SK-N-SH (cell line): ENCODE measurements around the gene C4orf50. TPM values are rescaled to one million over a fixed set of nuclear protein-coding genes. Genes with fewer than 3 reads are reported as not detected.

Experiments
- CTCF ChIA-PET: fragments of 300-600, 350-600 bp; formaldehyde crosslinking; extraction: SDS; loops from one replicate; lab custom pipeline; 2021; lab: Yijun Ruan, JAX
- POLR2A ChIA-PET: fragments of 350-600 bp; sonication (Branson Sonifier 250); formaldehyde crosslinking; extraction: SDS; loops from one replicate; lab custom pipeline; 2020; ENCODE audit warnings: antibody characterized with exemption, inconsistent platforms; lab: Yijun Ruan, JAX
- DNase-seq: peaks from one replicate; pipeline ENCODE4 v3.0.0; 2012
- H2AFZ ChIP-seq: fragments of 200-600 bp; sonication (generic); 2 replicates; pipeline ENCODE4 v1.8.1; 2016; ENCODE audit warnings: antibody characterized with exemption, mild to moderate bottlenecking, low read depth
- H3F3A ChIP-seq: fragments of 200-600 bp; sonication (generic); replicated peaks from 2 replicates; pipeline ENCODE3; 2016; ENCODE audit warnings: antibody characterized with exemption, mild to moderate bottlenecking; ENCODE audit not compliant: insufficient read depth
- H3K27ac ChIP-seq, 2 experiments: fragments of 200-500 bp in 1 of 2; fragments of 200-600 bp in 1 of 2; sonication (Bioruptor generic) in 1 of 2; sonication (generic), shearing (Covaris generic) in 1 of 2; 2 replicates each; pipeline versions ENCODE4 v1.5.1 to v1.6.1; 2014 to 2016; ENCODE audit warnings: low read depth in 2 of 2, inconsistent platforms in 1 of 2, low read length in 1 of 2, mild to moderate bottlenecking in 1 of 2, mixed read lengths in 1 of 2
- H3K27me3 ChIP-seq: fragments of 200-600 bp; sonication (generic), shearing (Covaris generic); 2 replicates; pipeline ENCODE4 v1.6.1; 2016; ENCODE audit warnings: mixed run types; ENCODE audit not compliant: insufficient read depth
- H3K36me3 ChIP-seq, 2 experiments: fragments of 200-500 bp in 1 of 2; fragments of 200-600 bp in 1 of 2; sonication (Bioruptor generic) in 1 of 2; sonication (generic) in 1 of 2; replicated peaks in 1 of 2; 2 replicates each; pipeline versions ENCODE3 to v1.5.1; 2014 to 2016; ENCODE audit warnings: low read length in 1 of 2, mild to moderate bottlenecking in 1 of 2; ENCODE audit not compliant: insufficient read depth in 2 of 2, control insufficient read depth in 1 of 2
- H3K4me1 ChIP-seq, 2 experiments: fragments of 200-500 bp in 1 of 2; fragments of 200-600 bp in 1 of 2; sonication (Bioruptor generic) in 1 of 2; sonication (generic), shearing (Covaris generic) in 1 of 2; 2 replicates each; pipeline versions ENCODE4 v1.5.1 to v1.6.1; 2014 to 2016; ENCODE audit warnings: low read depth in 1 of 2, low read length in 1 of 2, mixed run types in 1 of 2; ENCODE audit not compliant: insufficient read depth in 2 of 2, control insufficient read depth in 1 of 2
- H3K4me2 ChIP-seq: fragments of 200-600 bp; sonication (generic), shearing (Covaris generic); 2 replicates; pipeline ENCODE4 v1.6.1; 2017; ENCODE audit warnings: mixed run types
- H3K4me3 ChIP-seq, 2 experiments: fragments of 200-500 bp in 1 of 2; fragments of 200-600 bp in 1 of 2; sonication (Bioruptor generic) in 1 of 2; sonication (generic), shearing (Covaris generic) in 1 of 2; 2 replicates each; pipeline versions ENCODE4 v1.5.1 to v1.8.1; 2014 to 2016; ENCODE audit warnings: low read depth in 2 of 2, inconsistent platforms in 1 of 2, low read length in 1 of 2, mild to moderate bottlenecking in 1 of 2, mixed read lengths in 1 of 2, moderate library complexity in 1 of 2
- H3K79me2 ChIP-seq: fragments of 200-600 bp; sonication (generic); 2 replicates; pipeline ENCODE4 v1.8.1; 2017; ENCODE audit warnings: mild to moderate bottlenecking; ENCODE audit not compliant: insufficient read depth
- H3K9ac ChIP-seq: fragments of 200-600 bp; sonication (generic); 2 replicates; pipeline ENCODE4 v1.6.1; 2017; ENCODE audit warnings: mixed run types
- H3K9me2 ChIP-seq: fragments of 200-600 bp; sonication (generic); 2 replicates; pipeline ENCODE4 v1.6.1; 2017; ENCODE audit warnings: mixed run types
- H3K9me3 ChIP-seq: fragments of 200-600 bp; sonication (generic); 2 replicates; pipeline ENCODE4 v1.6.1; 2017; ENCODE audit warnings: mixed run types, mild to moderate bottlenecking, moderate library complexity
- H4K20me1 ChIP-seq: fragments of 200-600 bp; sonication (generic); 2 replicates; pipeline ENCODE4 v1.6.1; 2017; ENCODE audit warnings: mild to moderate bottlenecking, mixed run types; ENCODE audit not compliant: insufficient read depth
- CHD2 ChIP-seq: fragments of 150-350 bp; IDR thresholded peaks from 2 replicates; pipeline ENCODE4 v1.6.1; 2018; ENCODE audit warnings: low read length; ENCODE audit not compliant: partially characterized antibody
- ELF1 ChIP-seq: IDR thresholded peaks from 2 replicates; pipeline ENCODE4 v1.4.0; 2012
- EP300 ChIP-seq, 2 experiments: IDR thresholded peaks; 2 replicates each; pipeline versions ENCODE4 v1.4.0 to v1.6.1; 2012; ENCODE audit warnings: borderline replicate concordance in 1 of 2, low read depth in 1 of 2, low read length in 1 of 2
- EZH2phosphoT487 ChIP-seq: fragments of 200-600 bp; sonication (generic); IDR thresholded peaks from 2 replicates; pipeline ENCODE4 v1.6.1; 2017; ENCODE audit warnings: low read depth, mixed run types, mild to moderate bottlenecking, antibody characterized with exemption, moderate library complexity, borderline replicate concordance
- FOXM1 ChIP-seq: IDR thresholded peaks from 2 replicates; pipeline ENCODE4 v1.4.0; 2012; ENCODE audit warnings: low read depth, mild to moderate bottlenecking
- GATA2 ChIP-seq: sonication (generic); formaldehyde crosslinking; IDR thresholded peaks from 2 replicates; pipeline ENCODE4 v1.5.0; 2020; ENCODE audit warnings: mild to moderate bottlenecking, missing genetic modification reagents
- MEF2A ChIP-seq: IDR thresholded peaks from 2 replicates; pipeline ENCODE4 v1.4.0; 2012; ENCODE audit warnings: low read depth, borderline replicate concordance
- MXI1 ChIP-seq: IDR thresholded peaks from 2 replicates; pipeline ENCODE4 v1.6.1; 2012; ENCODE audit warnings: mild to moderate bottlenecking, low read depth, low read length, improper control_type of control experiment
- NFIC ChIP-seq: IDR thresholded peaks from 2 replicates; pipeline ENCODE4 v1.4.0; 2012; ENCODE audit warnings: borderline replicate concordance
- NRF1 ChIP-seq: IDR thresholded peaks from 2 replicates; pipeline ENCODE4 v1.6.1; 2012; ENCODE audit warnings: low read depth, mild to moderate bottlenecking, low read length
- RAD21 ChIP-seq: IDR thresholded peaks from 2 replicates; pipeline ENCODE4 v1.6.1; 2012; ENCODE audit warnings: mild to moderate bottlenecking, low read length
- RCOR1 ChIP-seq: fragments of 150-350 bp; IDR thresholded peaks from 2 replicates; pipeline ENCODE4 v1.6.1; 2017; ENCODE audit warnings: antibody characterized with exemption, low read length
- REST ChIP-seq: IDR thresholded peaks from 2 replicates; pipeline ENCODE4 v1.6.1; 2012; ENCODE audit warnings: mild to moderate bottlenecking, low read depth, low read length, moderate library complexity
- RXRA ChIP-seq: IDR thresholded peaks from 2 replicates; pipeline ENCODE4 v1.4.0; 2012; ENCODE audit warnings: low read depth, mild to moderate bottlenecking, borderline replicate concordance
- SIN3A ChIP-seq: IDR thresholded peaks from 2 replicates; pipeline ENCODE4 v1.6.1; 2012; ENCODE audit warnings: low read depth, mild to moderate bottlenecking, low read length, moderate library complexity, borderline replicate concordance
- SMC3 ChIP-seq: IDR thresholded peaks from 2 replicates; pipeline ENCODE4 v1.6.1; 2012; ENCODE audit warnings: low read depth, low read length, improper control_type of control experiment
- TAF1 ChIP-seq: IDR thresholded peaks from 2 replicates; pipeline ENCODE4 v1.6.1; 2012; ENCODE audit warnings: low read depth, mild to moderate bottlenecking, low read length, moderate library complexity, borderline replicate concordance
- TCF12 ChIP-seq: IDR thresholded peaks from 2 replicates; pipeline ENCODE4 v1.4.0; 2012
- TEAD4 ChIP-seq: IDR thresholded peaks from 2 replicates; pipeline ENCODE4 v1.4.0; 2012; ENCODE audit warnings: mild to moderate bottlenecking, borderline replicate concordance; ENCODE audit not compliant: insufficient read depth
- USF1 ChIP-seq: IDR thresholded peaks from 2 replicates; pipeline ENCODE4 v1.4.0; 2012; ENCODE audit warnings: low read depth, borderline replicate concordance
- whole genome bisulfite sequencing: methylation state at CpG from one replicate; pipeline ENCODE4 v1.1.6; 2017; ENCODE audit warnings: low lambda C conversion rate; 5-methylcytosine and 5-hydroxymethylcytosine counted together
- polyA plus RNA-seq, 3 experiments: library from polyadenylated mRNA; depleted of rRNA; stranded (reverse); fragments of >200 nt; gene quantifications; 2 replicates each; pipeline ENCODE4 v1.2.3, GENCODE V29; 2012

Gene C4orf50
- polyA plus RNA-seq, 1 of the 3 experiments (the other 2 are of a cell fraction), result under 0.01 TPM

GRCh38 chr4:5965225-5965624 lies 53.0 kb downstream of the C4orf50 start:
- Histone ChIP-seq H3K4me1 (no peaks in the 10 kb centered on the region; a peak in 1 of 4 replicates), H3K4me2 (no peak overlapping the region), H4K20me1 (no peaks in the 10 kb centered on the region), H3F3A (no peaks in the 10 kb centered on the region), H3K27ac (no peak overlapping the region), H3K9me3 (no peaks in the 10 kb centered on the region), H3K36me3 (no peaks in the 10 kb centered on the region), H2AFZ (no peak overlapping the region), H3K9me2 (no peaks in the 10 kb centered on the region), H3K79me2 (no peaks in the 10 kb centered on the region), H3K4me3 (no peak overlapping the region), H3K27me3 (no peaks in the 10 kb centered on the region), H3K9ac (no peak overlapping the region)
- CTCF ChIA-PET, result interaction anchor here (0.8 kb wide), 1 partner anchor 362 kb away, joined by 3 read pairs; no protein-coding TSS in a partner anchor
- DNase-seq, result no peak
- POLR2A ChIA-PET, result no interaction called here
- no peak for TF ChIP-seq REST
- WGBS, result 48% methylated on average over 9 of the region's 9 CpGs

- 1% methylated on average over 4 of the region's 5 CpGs for WGBS
- CTCF ChIA-PET, result interaction anchor here (1.1 to 2.2 kb wide), 4 partner anchors 9 to 34 kb away, joined by 3 to 12 read pairs (median 4); no protein-coding TSS in a partner anchor
- no peak overlapping the region for H3K27ac ChIP-seq
- H3K4me1 ChIP-seq, result no peaks in the 10 kb centered on the region; a peak in 1 of 4 replicates
- H2AFZ ChIP-seq, result no peak overlapping the region
- no peaks in the 10 kb centered on the region for H4K20me1 ChIP-seq
- TF ChIP-seq EP300 (IDR thresholded peaks at IDR 0.05; ENCODE audit: borderline replicate concordance in 1 of 2, low read depth in 1 of 2, low read length in 1 of 2), result no peak
- TF ChIP-seq NRF1, result no peak
- TF ChIP-seq SMC3, result no peak
- TF ChIP-seq MXI1, result no peak
- no peak for TF ChIP-seq NFIC
- no peak for TF ChIP-seq TCF12
- no peak for TF ChIP-seq ELF1
- H3K9me2 ChIP-seq, result no peaks in the 10 kb centered on the region
- no peak overlapping the region for H3K9ac ChIP-seq
- H3F3A ChIP-seq, result no peaks in the 10 kb centered on the region
- H3K9me3 ChIP-seq, result no peaks in the 10 kb centered on the region
- H3K4me3 ChIP-seq, result no peak overlapping the region
- H3K79me2 ChIP-seq, result no peaks in the 10 kb centered on the region
- POLR2A ChIA-PET, result no interaction called here
- no peak for DNase-seq
- no peaks in the 10 kb centered on the region for H3K36me3 ChIP-seq
- no peak overlapping the region for H3K4me2 ChIP-seq
- no peaks in the 10 kb centered on the region for H3K27me3 ChIP-seq
Observed at GRCh38 chr4:5964030-5964429, 54.2 kb downstream of the C4orf50 start.

- no peaks in the 10 kb centered on the region for H3K27me3 ChIP-seq
- no peaks in the 10 kb centered on the region for H3F3A ChIP-seq
- H3K9me3 ChIP-seq, result no peaks in the 10 kb centered on the region
- no peak overlapping the region for H3K27ac ChIP-seq
- DNase-seq, result no peak
- H4K20me1 ChIP-seq, result no peaks in the 10 kb centered on the region
- no peak overlapping the region for H2AFZ ChIP-seq
- H3K36me3 ChIP-seq, result no peaks in the 10 kb centered on the region
- POLR2A ChIA-PET, result no interaction called here
- no peak overlapping the region for H3K4me3 ChIP-seq
- H3K9ac ChIP-seq, result no peak overlapping the region
- H3K9me2 ChIP-seq, result no peaks in the 10 kb centered on the region
- no peak overlapping the region for H3K4me2 ChIP-seq
- CTCF ChIA-PET, result interaction anchor here (0.7 to 2.2 kb wide), 7 partner anchors 9 to 583 kb away, joined by 3 to 12 read pairs (median 3); no protein-coding TSS in a partner anchor
- no peaks in the 10 kb centered on the region for H3K79me2 ChIP-seq
- H3K4me1 ChIP-seq, result no peaks in the 10 kb centered on the region; a peak in 1 of 4 replicates
- WGBS, result 38% methylated on average over 1 of the region's 2 CpGs
- TF ChIP-seq SMC3 (no peak), RXRA (no peak), SIN3A (no peak), TAF1 (no peak), EZH2phosphoT487 (no peak), MEF2A (no peak), GATA2 (CRISPR knock-in tag) (no peak), FOXM1 (no peak), CHD2 (no peak), RAD21 (no peak), RCOR1 (no peak), TEAD4 (no peak), TCF12 (no peak), USF1 (no peak)
Observed at GRCh38 chr4:5963611-5964010, 54.6 kb downstream of the C4orf50 start.
